ENCODE data around the gene MACROD1.

The MACROD1 gene

GRCh38 chr11:64165842-64166635 lies at the start of gene MACROD1:
TSS of gene MACROD1 (minus strand) at chr11:64166113. CDS start at chr11:64165994, 119 bp downstream.
- DNase-seq, result peak; percentile 67

GRCh38 chr11:64211181-64211872 lies 45.4 kb upstream of the MACROD1 start:
- no peak for DNase-seq

DNA sequence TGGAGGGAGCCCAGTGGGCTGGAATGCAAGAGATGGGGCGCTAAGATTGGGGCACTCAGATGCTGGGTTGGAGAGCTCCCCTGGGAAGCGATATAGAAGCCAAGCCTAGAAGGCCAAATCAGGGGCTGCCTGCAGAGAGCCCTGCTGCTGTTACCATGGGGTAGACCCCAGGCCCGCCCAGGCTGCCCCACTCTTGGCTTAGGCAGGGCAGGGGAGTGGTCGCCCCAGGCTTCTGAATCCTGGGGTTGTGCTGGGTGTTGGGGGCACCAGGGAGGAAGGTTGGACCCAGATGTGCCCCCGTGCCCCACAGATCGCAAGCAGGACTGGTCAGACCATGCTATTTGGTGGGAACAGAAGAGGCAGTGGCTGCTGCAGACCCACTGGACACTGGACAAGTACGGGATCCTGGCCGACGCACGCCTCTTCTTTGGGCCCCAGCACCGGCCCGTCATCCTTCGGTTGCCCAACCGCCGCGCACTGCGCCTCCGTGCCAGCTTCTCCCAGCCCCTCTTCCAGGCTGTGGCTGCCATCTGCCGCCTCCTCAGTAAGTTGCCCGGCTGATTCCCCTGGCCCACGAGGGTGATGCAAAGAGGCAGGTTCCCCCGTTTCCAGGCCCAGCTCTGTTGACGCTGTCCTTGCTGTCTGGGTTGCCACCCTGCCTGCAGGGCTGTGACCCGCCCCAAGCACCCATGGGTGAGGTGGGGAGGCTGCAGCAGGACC lies 44.5 kb upstream of the MACROD1 start:
- DNase-seq, result no peak

DNA sequence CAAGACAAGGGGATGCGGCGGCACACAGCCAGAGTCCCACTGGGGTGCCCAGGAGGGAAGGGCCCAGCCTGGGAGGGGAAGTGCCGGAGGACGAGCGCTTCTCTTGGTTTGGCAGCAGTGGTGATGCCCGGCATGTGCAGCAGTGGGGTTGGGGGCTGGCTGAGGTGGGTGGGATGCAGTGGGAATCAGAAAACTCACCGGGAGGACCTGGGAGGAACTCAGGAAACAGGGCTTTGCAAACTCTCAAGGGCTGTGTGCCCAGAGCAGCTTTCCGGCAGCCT lies 43.6 kb upstream of the MACROD1 start:
- DNase-seq, result no peak

GRCh38 chr11:64208796-64209562 lies 43.1 kb upstream of the MACROD1 start:
- DNase-seq, result no peak

DNA sequence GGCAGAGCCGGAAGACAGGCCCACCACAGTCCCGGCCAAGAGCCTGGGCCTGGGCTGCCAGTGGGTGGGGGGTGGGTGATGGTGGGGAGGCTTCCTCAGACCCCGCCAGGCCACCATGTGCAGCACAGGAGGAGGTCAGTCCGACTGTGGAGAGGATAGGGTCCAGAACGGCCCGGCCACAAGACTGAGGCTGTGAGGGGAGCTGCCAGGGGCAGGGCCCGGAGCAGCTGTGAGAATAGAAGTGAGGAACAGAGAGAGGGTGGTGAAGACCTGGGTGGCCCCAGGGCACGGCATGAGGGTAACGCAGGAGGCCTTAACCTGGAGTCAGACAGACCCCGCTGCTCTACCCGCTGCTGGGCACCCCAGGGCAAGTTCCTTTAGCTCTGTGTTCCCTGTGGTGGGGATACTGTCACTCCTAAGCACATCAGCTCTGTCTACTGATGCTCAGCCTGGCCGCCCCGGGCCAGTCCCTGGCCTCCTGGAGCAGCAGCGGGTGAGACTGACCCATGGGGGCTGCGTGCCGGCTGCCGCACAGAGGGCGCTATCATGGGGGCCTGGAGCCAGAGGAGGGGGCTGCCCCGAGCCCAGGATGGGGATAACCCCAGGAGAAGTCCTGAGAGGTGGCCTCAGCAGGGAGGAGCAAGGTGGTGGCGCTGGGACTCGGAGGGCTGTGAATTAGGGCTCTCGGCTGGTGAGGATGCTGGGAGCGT lies 42.3 kb upstream of the MACROD1 start:
- no peak for DNase-seq

- DNase-seq, result no peak
These were observed 41.6 kb upstream of the MACROD1 start for GRCh38 chr11:64207256-64208085.

DNA sequence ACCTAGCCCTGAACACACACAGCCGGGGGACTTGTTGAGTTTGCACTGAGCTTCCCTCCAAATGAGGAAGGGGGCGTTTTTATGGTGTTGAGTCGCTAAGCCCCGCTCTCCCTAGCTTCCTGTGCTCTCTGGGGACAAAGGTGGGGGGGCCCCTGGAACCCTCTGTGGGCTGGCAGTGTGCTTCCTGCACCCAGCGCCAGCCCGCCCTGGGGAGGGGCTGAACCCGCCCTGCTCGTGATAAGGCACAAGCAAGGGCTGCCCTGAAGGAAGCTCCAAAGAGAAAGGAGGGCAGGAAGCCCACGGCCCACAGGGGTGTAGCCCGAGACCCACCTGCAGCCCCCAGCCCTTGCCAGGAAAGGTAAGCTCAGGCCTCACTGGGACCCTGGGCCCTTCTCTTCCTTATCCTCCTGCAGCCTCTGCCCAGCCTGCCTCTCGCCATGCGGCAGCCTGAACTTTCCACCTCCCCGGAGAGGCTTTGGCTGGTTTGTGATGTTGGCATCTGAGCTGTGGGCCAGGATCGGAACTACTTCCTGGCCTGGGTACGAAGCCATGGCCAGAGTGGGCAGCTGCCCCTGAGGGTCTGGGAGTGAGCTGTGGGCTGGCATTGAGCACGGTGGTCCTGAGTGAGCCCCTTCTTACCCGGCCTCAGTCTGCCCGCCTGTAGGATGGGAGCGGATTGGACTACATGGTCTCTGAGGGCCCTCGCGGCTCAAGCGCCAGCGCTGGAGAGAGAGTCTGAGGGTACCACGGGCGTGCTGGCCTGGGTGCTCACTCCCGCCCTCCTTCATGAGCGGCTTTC lies 40.7 kb upstream of the MACROD1 start, which contains the start of gene FERMT3:
Gene FERMT3 (plus strand): TSS at position 265 of the 799 bp plus-strand sequence. CDS start 644 bp downstream, outside the sequence.
- DNase-seq, result no peak

DNA sequence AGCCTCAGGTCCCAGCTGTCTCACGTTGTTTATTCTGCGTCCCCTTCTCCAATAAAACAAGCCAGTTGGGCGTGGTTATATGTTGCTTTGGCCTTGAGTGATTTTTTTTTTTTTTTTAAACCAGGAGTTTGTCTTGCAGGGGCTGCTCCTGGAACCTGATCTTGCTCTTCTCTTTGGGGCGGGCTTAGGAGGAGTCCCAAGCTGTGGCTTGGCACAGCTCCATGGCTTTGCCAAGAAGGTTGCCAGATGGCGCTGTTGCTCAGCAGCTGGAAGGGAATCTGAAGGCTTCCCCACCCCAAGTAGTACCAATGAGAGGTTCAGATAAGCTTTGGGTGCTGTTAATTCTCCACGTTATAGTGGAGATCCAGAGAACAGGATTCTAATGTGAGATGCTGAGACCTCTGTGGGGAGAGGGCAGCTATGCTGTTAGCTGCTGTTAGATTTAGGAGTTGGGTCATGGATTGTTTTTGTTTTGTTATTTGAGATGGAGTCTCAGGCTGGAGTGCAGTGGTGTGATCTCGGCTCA lies 38.6 kb upstream of the MACROD1 start:
- peak; percentile 73 for DNase-seq

DNA sequence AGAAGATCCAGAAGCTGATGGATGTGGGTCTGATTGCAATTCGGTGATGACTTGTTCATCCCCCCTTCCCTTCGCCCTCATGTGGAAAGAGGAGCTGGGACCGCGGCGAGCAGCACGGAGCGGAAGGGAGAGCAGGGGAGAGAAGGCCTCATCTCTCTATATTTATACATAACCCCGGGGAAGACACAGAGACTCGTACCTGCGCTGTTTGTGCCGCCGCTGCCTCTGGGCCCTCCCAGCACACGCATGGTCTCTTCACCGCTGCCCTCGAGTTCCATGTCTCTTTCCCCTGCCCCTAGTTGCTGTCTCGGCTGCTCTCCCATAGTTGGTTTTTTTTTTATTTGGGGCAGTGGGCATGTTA lies 38.1 kb upstream of the MACROD1 start:
- DNase-seq, result no peak

DNA sequence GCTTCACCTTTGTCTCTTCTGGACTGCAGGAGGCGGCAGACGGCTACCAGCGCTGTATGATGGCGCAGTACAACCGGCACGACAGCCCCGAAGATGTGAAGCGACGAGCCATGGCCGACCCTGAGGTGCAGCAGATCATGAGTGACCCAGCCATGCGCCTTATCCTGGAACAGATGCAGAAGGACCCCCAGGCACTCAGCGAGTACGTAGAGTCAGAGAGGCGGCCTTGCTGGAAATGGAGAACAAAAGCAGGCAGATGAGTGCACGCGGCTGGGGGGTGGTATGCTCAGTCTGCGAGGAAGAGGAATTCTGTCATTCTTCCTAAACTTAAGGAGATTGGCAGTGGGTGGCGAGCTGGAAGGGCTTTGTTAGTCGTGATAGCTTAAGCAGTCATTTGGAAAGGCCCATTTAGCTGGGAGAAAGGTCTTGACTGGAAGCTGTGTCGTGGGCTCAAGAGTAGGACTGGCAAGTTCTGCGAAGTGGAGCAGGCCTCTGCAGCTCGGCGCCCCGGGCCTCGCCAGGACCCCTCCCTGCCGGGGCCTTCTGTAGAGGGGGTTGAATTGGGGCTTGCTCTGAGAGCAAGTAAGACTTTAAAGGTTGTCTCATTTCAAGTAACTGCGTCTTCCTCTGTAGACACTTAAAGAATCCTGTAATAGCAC lies 37.6 kb upstream of the MACROD1 start:
- DNase-seq, result no peak

- no peak for DNase-seq
These were observed 37.1 kb upstream of the MACROD1 start for GRCh38 chr11:64202992-64203391.

DNA sequence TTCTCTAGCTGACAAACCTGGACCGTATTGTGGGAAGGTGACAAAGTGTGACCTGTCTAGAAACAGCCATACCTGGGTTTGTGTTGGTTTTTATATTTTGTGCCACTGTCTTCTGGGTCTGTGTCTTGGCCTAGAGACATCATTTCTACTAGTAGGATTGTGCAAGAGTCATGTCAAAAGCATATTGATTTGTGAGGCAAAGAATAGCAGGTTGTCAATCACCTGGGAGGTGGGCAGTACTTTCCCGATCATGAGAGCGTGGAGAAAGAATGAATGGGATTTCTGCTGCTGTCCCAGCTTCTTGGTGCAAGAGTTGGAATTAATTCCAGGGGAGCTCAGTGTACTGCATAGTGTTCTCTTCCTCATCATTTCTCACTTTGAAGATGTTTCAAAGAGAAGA lies 35.6 kb upstream of the MACROD1 start:
- no peak for DNase-seq

DNA sequence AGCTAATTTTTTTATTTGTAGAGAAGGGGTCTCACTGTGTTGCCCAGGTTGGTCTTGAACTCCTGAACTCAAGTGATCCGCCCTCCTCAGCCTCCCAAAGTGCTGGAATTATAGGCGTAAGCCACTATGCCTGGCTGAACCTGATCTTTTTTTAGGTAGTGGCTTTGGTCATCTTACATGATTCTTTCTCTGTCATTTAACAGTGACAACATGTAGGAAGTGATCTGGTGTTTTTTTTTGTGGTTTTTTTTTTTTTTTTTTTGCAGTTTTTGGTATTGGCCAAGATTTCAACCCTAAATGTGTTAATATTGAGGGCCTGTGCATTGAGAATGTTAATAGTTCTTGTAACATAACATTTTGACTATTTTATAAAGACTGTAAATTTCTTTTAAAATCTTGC lies 32.6 kb upstream of the MACROD1 start:
- no peak for DNase-seq

DNA sequence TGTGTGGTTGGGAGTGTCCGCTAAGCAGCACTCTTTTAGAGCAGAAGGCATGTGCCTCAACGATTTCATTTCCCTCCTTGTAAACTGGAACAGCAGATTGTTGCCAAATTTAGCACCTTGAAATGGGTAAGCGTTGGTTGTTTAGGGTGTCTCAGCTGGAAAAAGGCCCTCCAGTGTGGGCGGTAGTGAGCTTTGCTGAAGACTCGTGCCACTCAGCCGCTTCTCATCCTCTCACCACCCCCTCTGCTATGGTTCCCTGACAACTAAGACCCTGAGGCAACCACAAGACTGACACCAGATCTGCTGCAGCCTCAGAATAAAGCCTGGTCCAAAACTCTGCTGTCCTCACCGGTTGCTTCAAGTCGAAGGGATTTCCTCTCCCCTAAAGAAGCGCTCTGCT lies 30.7 kb upstream of the MACROD1 start:
- DNase-seq, result no peak

GRCh38 chr11:64192434-64192833 lies 26.5 kb upstream of the MACROD1 start:
- DNase-seq, result no peak

GRCh38 chr11:64186492-64187165 lies 20.7 kb upstream of the MACROD1 start:
- no peak for DNase-seq

DNA sequence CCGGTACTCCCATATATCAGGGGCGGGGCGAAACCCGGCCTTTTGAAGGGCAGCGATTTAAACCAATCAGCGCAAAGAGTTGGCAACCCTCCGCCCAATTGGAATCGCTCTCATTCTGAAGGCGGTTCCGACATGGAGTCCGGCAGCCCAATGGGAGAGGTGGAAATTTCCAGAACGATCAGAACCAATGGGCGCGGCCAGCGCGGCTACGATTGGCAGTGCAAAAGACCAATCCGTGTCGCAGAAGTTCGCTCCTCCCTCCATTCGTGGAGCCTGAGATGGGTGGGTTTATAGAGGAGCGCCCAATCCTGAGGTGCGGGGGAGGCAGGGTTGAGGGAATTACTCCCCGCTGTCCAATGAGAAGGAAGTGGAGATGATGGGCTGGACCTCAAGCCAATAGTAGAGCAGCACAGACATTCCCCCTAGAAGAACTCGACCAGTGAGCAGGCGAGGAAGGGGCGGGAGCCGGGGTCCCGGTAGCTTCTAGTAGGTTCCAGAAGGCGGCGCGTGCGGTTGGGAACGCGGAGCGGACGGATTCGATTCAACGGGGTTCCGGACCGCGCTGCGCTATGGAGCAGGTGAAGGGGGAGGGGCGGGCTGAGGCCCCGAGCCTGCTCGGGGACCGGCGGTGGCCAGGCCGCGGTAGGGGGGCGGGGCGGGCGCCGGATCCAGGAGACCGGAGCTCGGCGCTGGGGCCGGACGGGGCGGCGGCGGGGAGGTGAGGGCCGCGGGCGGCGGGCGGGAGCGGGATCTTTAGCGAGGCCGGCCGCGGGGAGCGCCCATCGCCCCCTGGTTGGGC lies 20.0 kb upstream of the MACROD1 start, which contains the start of gene STIP1:
Gene STIP1 (plus strand): TSS at position 479 of the 799 bp plus-strand sequence. CDS start 91 bp downstream, at position 570.
- DNase-seq, result peak; percentile 100

Measured in NCI-H1105 (cell line).